HepG2 (cell line): Measurements from ENCODE around the gene GPC6. TPM values are rescaled to one million over a fixed set of nuclear protein-coding genes. Genes with fewer than 3 reads are reported as not detected.

Source experiments
- ATAC-seq: fragments of 200-7000 bp; cut with Tn5 transposase; 3 replicates; pipeline ENCODE4 v1.9.1; 2020; ENCODE audit warnings: mild to moderate bottlenecking, moderate library complexity
- BruUV-seq: library from RNA; stranded (reverse); fragments of 400-500 nt; replicated peaks from 2 replicates; lab custom pipeline; 2021; lab: Mats Ljungman, UMichigan
- CTCF ChIA-PET: fragments of 300-600 bp; formaldehyde crosslinking; extraction: SDS; loops from one replicate; lab custom pipeline; 2021; ENCODE audit warnings: low total read pairs, inconsistent platforms, low intra/inter-chr PET ratio; lab: Yijun Ruan, JAX
- POLR2A ChIA-PET: fragments of 350-600 bp; sonication (Branson Sonifier 250); formaldehyde crosslinking; loops from one replicate; lab custom pipeline; 2020; ENCODE audit warnings: antibody characterized with exemption, inconsistent platforms; lab: Yijun Ruan, JAX
- DNase-seq: peaks from one replicate; pipeline ENCODE4 v3.0.0-alpha.2; 2015; ENCODE audit warnings: low spot score
- FAIRE-seq: peaks from 3 replicates; lab custom pipeline; 2011; peaks lifted over from hg19 to GRCh38; lab: Jason Lieb, UNC
- H2AFZ ChIP-seq: one replicate; pipeline ENCODE4 v1.6.1; 2011; ENCODE audit warnings: low read length, inconsistent platforms
- H3K27ac ChIP-seq: fragments of 300-600 bp; 3 replicates; pipeline ENCODE4 v1.8.0; 2011; ENCODE audit warnings: mixed run types, mild to moderate bottlenecking, mixed read lengths, low read length, inconsistent platforms; ENCODE audit not compliant: insufficient read depth; ENCODE audit errors: extremely low read length
- H3K27me3 ChIP-seq, 2 experiments: fragments of 200-600 bp in 1 of 2; 2 replicates in 1 of 2; 3 replicates in 1 of 2; pipeline versions ENCODE4 v1.6.0 to v1.8.0; 2011; ENCODE audit warnings: low read length in 2 of 2, mild to moderate bottlenecking in 2 of 2, moderate library complexity in 2 of 2, inconsistent platforms in 1 of 2; ENCODE audit not compliant: insufficient read depth in 2 of 2, control insufficient read depth in 1 of 2
- H3K36me3 ChIP-seq, 2 experiments: fragments of 200-600 bp in 1 of 2; replicated peaks in 1 of 2; 2 replicates in 1 of 2; 3 replicates in 1 of 2; pipeline versions ENCODE4 v1.5.1 to v1.8.0; 2011; ENCODE audit warnings: low read length in 2 of 2, inconsistent platforms in 1 of 2; ENCODE audit not compliant: insufficient read depth in 2 of 2, control insufficient read depth in 1 of 2
- H3K4me1 ChIP-seq: 2 replicates; pipeline ENCODE4 v1.5.1; 2012; ENCODE audit warnings: low read length, inconsistent platforms; ENCODE audit not compliant: insufficient read depth
- H3K4me2 ChIP-seq: 2 replicates; pipeline ENCODE4 v1.6.0; 2011; ENCODE audit warnings: low read depth, low read length, inconsistent platforms
- H3K4me3 ChIP-seq, 3 experiments: fragments of 200-600 bp in 1 of 3; sonication (generic), shearing (Covaris generic) in 1 of 3; replicated peaks in 1 of 3; 2 replicates each; pipeline ENCODE4 v1.5.1; 2011 to 2016; ENCODE audit warnings: low read length in 3 of 3, inconsistent platforms in 2 of 3, low read depth in 2 of 3, mild to moderate bottlenecking in 2 of 3, control low read depth in 1 of 3, mixed read lengths in 1 of 3; ENCODE audit not compliant: insufficient read depth in 1 of 3
- H3K79me2 ChIP-seq: one replicate; pipeline ENCODE4 v1.6.1; 2011; ENCODE audit warnings: low read length, inconsistent platforms; ENCODE audit not compliant: insufficient read depth
- H3K9ac ChIP-seq: 2 replicates; pipeline ENCODE4 v1.6.0; 2011; ENCODE audit warnings: mild to moderate bottlenecking, low read depth, low read length, inconsistent platforms; ENCODE audit not compliant: insufficient read depth
- H3K9me3 ChIP-seq: 2 replicates; pipeline ENCODE4 v1.5.1; 2012; ENCODE audit warnings: mild to moderate bottlenecking, low read length
- H4K20me1 ChIP-seq: 2 replicates; pipeline ENCODE4 v1.6.0; 2011; ENCODE audit warnings: inconsistent platforms, mild to moderate bottlenecking, low read length, moderate library complexity; ENCODE audit not compliant: insufficient read depth
- HIVEP1 ChIP-seq: sonication (generic); formaldehyde crosslinking; IDR thresholded peaks from 2 replicates; pipeline ENCODE4 v1.4.0; 2020; ENCODE audit warnings: mild to moderate bottlenecking, missing genetic modification reagents
- HOXD1 ChIP-seq: sonication (generic); formaldehyde crosslinking; IDR thresholded peaks from 2 replicates; pipeline ENCODE4 v1.5.0; 2020; ENCODE audit warnings: missing genetic modification reagents
- JDP2 ChIP-seq: sonication (generic); formaldehyde crosslinking; IDR thresholded peaks from 2 replicates; pipeline ENCODE4 v1.8.1; 2022; ENCODE audit warnings: missing genetic modification reagents, borderline replicate concordance
- KDM2A ChIP-seq: sonication (generic); formaldehyde crosslinking; IDR thresholded peaks from 2 replicates; pipeline ENCODE4 v1.4.0; 2020; ENCODE audit warnings: low read depth, missing genetic modification reagents, borderline replicate concordance
- KLF12 ChIP-seq: sonication (generic); formaldehyde crosslinking; IDR thresholded peaks from 2 replicates; pipeline ENCODE4 v1.4.0; 2020; ENCODE audit warnings: missing genetic modification reagents, borderline replicate concordance
- MEIS2 ChIP-seq: sonication (generic); formaldehyde crosslinking; IDR thresholded peaks from 2 replicates; pipeline ENCODE4 v1.9.0; 2021; ENCODE audit warnings: mild to moderate bottlenecking, missing genetic modification reagents
- MXD3 ChIP-seq: IDR thresholded peaks from 2 replicates; pipeline ENCODE4 v1.6.1; 2016; ENCODE audit warnings: mild to moderate bottlenecking, missing biosample characterization, missing genetic modification reagents
- PITX1 ChIP-seq: sonication (generic); formaldehyde crosslinking; IDR thresholded peaks from 2 replicates; pipeline ENCODE4 v1.5.1; 2020; ENCODE audit warnings: mild to moderate bottlenecking, missing genetic modification reagents
- TEAD2 ChIP-seq: sonication (generic); formaldehyde crosslinking; IDR thresholded peaks from 2 replicates; pipeline ENCODE4 v1.9.0; 2021; ENCODE audit warnings: missing genetic modification reagents
- ZBTB42 ChIP-seq: sonication (generic); formaldehyde crosslinking; IDR thresholded peaks from 2 replicates; pipeline ENCODE4 v1.5.0; 2020; ENCODE audit warnings: mild to moderate bottlenecking, missing genetic modification reagents
- ZBTB43 ChIP-seq: sonication (generic); formaldehyde crosslinking; conservative IDR thresholded peaks from 2 replicates; pipeline ENCODE4 v1.4.0; 2020; ENCODE audit warnings: missing genetic modification reagents
- ZFP41 ChIP-seq: sonication (generic); formaldehyde crosslinking; IDR thresholded peaks from 2 replicates; pipeline ENCODE4 v1.4.0; 2020; ENCODE audit warnings: mild to moderate bottlenecking, missing genetic modification reagents, borderline replicate concordance
- ZFP62 ChIP-seq: sonication (generic); formaldehyde crosslinking; IDR thresholded peaks from 2 replicates; pipeline ENCODE4 v1.4.0; 2020; ENCODE audit warnings: missing genetic modification reagents
- ZFY ChIP-seq: sonication (generic); formaldehyde crosslinking; IDR thresholded peaks from 2 replicates; pipeline ENCODE4 v1.4.0; 2020; ENCODE audit warnings: missing genetic modification reagents
- ZFYVE20 ChIP-seq: sonication (generic); formaldehyde crosslinking; IDR thresholded peaks from 2 replicates; pipeline ENCODE4 v1.8.0; 2023; ENCODE audit warnings: low read depth, mild to moderate bottlenecking, moderate library complexity, missing genetic modification reagents, borderline replicate concordance
- ZNF24 ChIP-seq: fragments of 450-650 bp; IDR thresholded peaks from 2 replicates; pipeline ENCODE4 v1.6.1; 2017; ENCODE audit warnings: antibody characterized with exemption, mild to moderate bottlenecking
- ZNF615 ChIP-seq: sonication (generic); formaldehyde crosslinking; IDR thresholded peaks from 2 replicates; pipeline ENCODE4 v1.5.0; 2020; ENCODE audit warnings: mild to moderate bottlenecking, missing genetic modification reagents, borderline replicate concordance
- ZNF670 ChIP-seq: sonication (generic); formaldehyde crosslinking; IDR thresholded peaks from 2 replicates; pipeline ENCODE4 v1.8.0; 2022; ENCODE audit warnings: mild to moderate bottlenecking, missing genetic modification reagents, borderline replicate concordance
- ZNF709 ChIP-seq: sonication (generic); formaldehyde crosslinking; IDR thresholded peaks from 2 replicates; pipeline ENCODE4 v1.5.0; 2020; ENCODE audit warnings: mild to moderate bottlenecking, missing genetic modification reagents
- ZNF766 ChIP-seq: sonication (generic); formaldehyde crosslinking; IDR thresholded peaks from 2 replicates; pipeline ENCODE4 v1.5.0; 2020; ENCODE audit warnings: missing genetic modification reagents, borderline replicate concordance
- ZNF878 ChIP-seq: sonication (generic); formaldehyde crosslinking; IDR thresholded peaks from 2 replicates; pipeline ENCODE4 v1.8.1; 2023; ENCODE audit warnings: mild to moderate bottlenecking, missing genetic modification reagents, moderate library complexity
- ZSCAN25 ChIP-seq: sonication (generic); formaldehyde crosslinking; IDR thresholded peaks from 2 replicates; pipeline ENCODE4 v1.8.0; 2022; ENCODE audit warnings: mild to moderate bottlenecking, missing genetic modification reagents
- in situ Hi-C: cut with HindIII; loops from 2 replicates; pipeline ENCODE4 v1.10.0; 2017; ENCODE audit warnings: low pct_unique_long_range_greater_than_20kb; ENCODE audit not compliant: extremely low pct_ligation_motif_present
- intact Hi-C: fragments of 100-400 bp; cut with micrococcal nuclease; formaldehyde crosslinking; loops from one replicate; pipeline ENCODE4 v1.10.0; 2022; ENCODE audit not compliant: unreplicated experiment
- polyA plus RNA-seq, 8 experiments: library from polyadenylated mRNA; depleted of rRNA in 3 of 8; stranded (reverse) in 7 of 8; unstranded in 1 of 8; fragments of >200 nt; fragmentation: Illumina TruSeq in 4 of 8; extraction: Trizol in 4 of 8; gene quantifications; 2 replicates each; pipeline versions ENCODE4 v1.2.1 to v1.2.3, GENCODE V29; 2011 to 2016; ENCODE audit warnings: low read depth in 4 of 8, missing spikeins in 1 of 8, mixed read lengths in 1 of 8; ENCODE audit not compliant: insufficient read depth in 1 of 8
- total RNA-seq, 5 experiments: library from RNA; depleted of rRNA; stranded (reverse); fragments of >200 nt; fragmentation: Illumina TruSeq; extraction: Trizol; gene quantifications; 2 replicates each; pipeline ENCODE4 v1.2.3, GENCODE V29; 2016; ENCODE audit warnings: low read depth in 1 of 5

The GPC6 gene
- total and polyA plus RNA-seq, 2 of the 13 experiments (the other 11 are each of a cell fraction or from before 2014, with no cell fraction given), result 24.5 to 33.9 TPM

GRCh38 chr13:93550236-93550635 lies 323.6 kb downstream of the GPC6 start:
- CTCF ChIA-PET, result no interaction called here
- H3K9ac ChIP-seq, result no peak overlapping the region
- H3K4me3 ChIP-seq, result no peak overlapping the region
- H3K79me2 ChIP-seq, result no peaks in the 10 kb centered on the region
- POLR2A ChIA-PET, result no interaction called here
- in situ Hi-C loops (no loop called here), intact Hi-C loops (no loop called here)
- DNase-seq (no peak), ATAC-seq (no peak), FAIRE-seq (no peak)
- no TSS peak for BruUV-seq
- no peaks in the 10 kb centered on the region for H3K4me1 ChIP-seq
- H2AFZ ChIP-seq, result no peak overlapping the region
- no peak overlapping the region for H3K4me2 ChIP-seq
- TF ChIP-seq MEIS2 (CRISPR knock-in tag) (no peak), ZFYVE20 (CRISPR knock-in tag) (no peak), ZFP41 (no peak), MXD3 (CRISPR knock-in tag) (no peak), ZNF24 (no peak), HOXD1 (CRISPR knock-in tag) (no peak), ZFP62 (no peak)
- no peaks in the 10 kb centered on the region for H3K9me3 ChIP-seq
- H3K27ac ChIP-seq, result no peak overlapping the region
- H3K27me3 ChIP-seq, result no peaks in the 10 kb centered on the region
- H4K20me1 ChIP-seq, result no peaks in the 10 kb centered on the region
- H3K36me3 ChIP-seq, result no peaks in the 10 kb centered on the region

GRCh38 chr13:93552596-93552995 lies 326.0 kb downstream of the GPC6 start:
- no peaks in the 10 kb centered on the region for H3K79me2 ChIP-seq
- no peak overlapping the region for H3K27ac ChIP-seq
- no TSS peak for BruUV-seq
- CTCF ChIA-PET, result no interaction called here
- no peak overlapping the region for H3K4me3 ChIP-seq
- H3K36me3 ChIP-seq, result no peaks in the 10 kb centered on the region
- no peak for ATAC-seq
- H2AFZ ChIP-seq, result no peak overlapping the region
- FAIRE-seq, result no peak
- H4K20me1 ChIP-seq, result no peaks in the 10 kb centered on the region
- no peak overlapping the region for H3K9ac ChIP-seq
- in situ Hi-C loops, result no loop called here
- POLR2A ChIA-PET, result no interaction called here
- DNase-seq, result no peak
- H3K4me2 ChIP-seq, result no peak overlapping the region
- intact Hi-C loops, result no loop called here
- no peaks in the 10 kb centered on the region for H3K4me1 ChIP-seq
- H3K9me3 ChIP-seq, result no peaks in the 10 kb centered on the region
- no peaks in the 10 kb centered on the region for H3K27me3 ChIP-seq
- TF ChIP-seq KDM2A (CRISPR knock-in tag), result no peak
- no peak for TF ChIP-seq KLF12 (CRISPR knock-in tag)
- TF ChIP-seq PITX1 (CRISPR knock-in tag), result no peak
- TF ChIP-seq ZBTB43 (CRISPR knock-in tag), result no peak
- no peak for TF ChIP-seq ZNF709 (CRISPR knock-in tag)
- no peak for TF ChIP-seq ZSCAN25 (CRISPR knock-in tag)
- TF ChIP-seq ZNF766 (CRISPR knock-in tag), result no peak
- TF ChIP-seq JDP2, result no peak
- TF ChIP-seq ZNF615 (CRISPR knock-in tag), result no peak
- TF ChIP-seq ZBTB42 (CRISPR knock-in tag), result no peak
- no peak for TF ChIP-seq ZNF878 (CRISPR knock-in tag)
- no peak for TF ChIP-seq ZNF670 (CRISPR knock-in tag)
- no peak for TF ChIP-seq HIVEP1 (CRISPR knock-in tag)
- no peak for TF ChIP-seq TEAD2
- no peak for TF ChIP-seq ZFY
